IMR-90 (cell line): Measurements from ENCODE around the gene EIF4B. TPM values are rescaled to one million over a fixed set of nuclear protein-coding genes. Genes with fewer than 3 reads are reported as not detected.

Experiments
- ATAC-seq: fragments of 200-7000 bp; cut with Tn5 transposase; 2 replicates; pipeline ENCODE4 v1.9.1; 2020; ENCODE audit warnings: low read depth, mild to moderate bottlenecking, moderate library complexity
- BruUV-seq: library from RNA; stranded (reverse); fragments of 400-500 nt; replicated peaks from 2 replicates; lab custom pipeline; 2021; lab: Mats Ljungman, UMichigan
- CTCF ChIA-PET: fragments of 300-600 bp; formaldehyde crosslinking; extraction: SDS; loops from one replicate; lab custom pipeline; 2021; ENCODE audit warnings: antibody characterized with exemption; lab: Yijun Ruan, JAX
- POLR2A ChIA-PET: fragments of 300-600 bp; sonication (Branson Sonifier 250); formaldehyde crosslinking; loops from one replicate; lab custom pipeline; 2022; ENCODE audit warnings: antibody characterized with exemption; ENCODE audit not compliant: unreplicated experiment; lab: Charles Lee
- DNase-seq: peaks from one replicate; pipeline ENCODE4 v3.0.0; 2013
- H2AFZ ChIP-seq: replicated peaks from 2 replicates; pipeline ENCODE3; 2013; ENCODE audit warnings: low read length, mild to moderate bottlenecking; ENCODE audit not compliant: poor library complexity
- H2AK5ac ChIP-seq: 2 replicates; pipeline ENCODE4 v1.6.1; 2013; ENCODE audit warnings: low read depth, low read length, inconsistent platforms
- H2AK9ac ChIP-seq: replicated peaks from 2 replicates; pipeline ENCODE3; 2013; ENCODE audit warnings: mild to moderate bottlenecking, low read depth, low read length, moderate library complexity; ENCODE audit not compliant: poor library complexity
- H2BK120ac ChIP-seq: 2 replicates; pipeline ENCODE4 v1.6.1; 2013; ENCODE audit warnings: low read depth, low read length, inconsistent platforms
- H2BK15ac ChIP-seq: 3 replicates; pipeline ENCODE4 v1.6.1; 2013; ENCODE audit warnings: low read depth, low read length, inconsistent platforms
- H2BK20ac ChIP-seq: 2 replicates; pipeline ENCODE4 v1.6.1; 2013; ENCODE audit warnings: low read depth, mild to moderate bottlenecking, inconsistent platforms, low read length, moderate library complexity
- H2BK5ac ChIP-seq: 2 replicates; pipeline ENCODE4 v1.6.1; 2013; ENCODE audit warnings: mild to moderate bottlenecking, low read depth, low read length, inconsistent platforms; ENCODE audit not compliant: poor library complexity, severe bottlenecking
- H3K14ac ChIP-seq: replicated peaks from 2 replicates; pipeline ENCODE4 v1.6.1; 2013; ENCODE audit warnings: low read depth, low read length, inconsistent platforms
- H3K18ac ChIP-seq: 2 replicates; pipeline ENCODE4 v1.6.1; 2013; ENCODE audit warnings: low read depth, low read length, control low read depth
- H3K23ac ChIP-seq: 2 replicates; pipeline ENCODE4 v1.6.1; 2013; ENCODE audit warnings: low read depth, low read length, inconsistent platforms
- H3K27ac ChIP-seq: 2 replicates; pipeline ENCODE4 v1.5.1; 2013; ENCODE audit warnings: mild to moderate bottlenecking, control low read depth, low read length; ENCODE audit not compliant: insufficient read depth
- H3K27me3 ChIP-seq: 2 replicates; pipeline ENCODE4 v1.6.1; 2013; ENCODE audit warnings: low read length; ENCODE audit not compliant: control insufficient read depth, insufficient read depth
- H3K36me3 ChIP-seq: 2 replicates; pipeline ENCODE4 v1.6.1; 2013; ENCODE audit warnings: low read length, mixed read lengths; ENCODE audit not compliant: control insufficient read depth, insufficient read depth
- H3K4ac ChIP-seq: 2 replicates; pipeline ENCODE4 v1.6.1; 2013; ENCODE audit warnings: low read depth, low read length, inconsistent platforms
- H3K4me1 ChIP-seq: 2 replicates; pipeline ENCODE4 v1.6.1; 2013; ENCODE audit warnings: low read length, mixed read lengths; ENCODE audit not compliant: control insufficient read depth, insufficient read depth
- H3K4me2 ChIP-seq: 2 replicates; pipeline ENCODE4 v1.6.1; 2013; ENCODE audit warnings: low read depth, mild to moderate bottlenecking, control low read depth, low read length, moderate library complexity
- H3K4me3 ChIP-seq: 2 replicates; pipeline ENCODE4 v1.5.1; 2013; ENCODE audit warnings: low read depth, mild to moderate bottlenecking, control low read depth, low read length, moderate library complexity; ENCODE audit not compliant: insufficient read depth
- H3K56ac ChIP-seq: 2 replicates; pipeline ENCODE4 v1.6.1; 2013; ENCODE audit warnings: low read length, inconsistent platforms; ENCODE audit not compliant: insufficient read depth; ENCODE audit errors: extremely low read depth
- H3K79me1 ChIP-seq, 2 experiments: 2 replicates each; pipeline ENCODE4 v1.6.1; 2013; ENCODE audit warnings: low read length in 2 of 2, inconsistent platforms in 1 of 2, low read depth in 1 of 2
- H3K9ac ChIP-seq: 2 replicates; pipeline ENCODE4 v1.6.1; 2013; ENCODE audit warnings: low read depth, low read length, control low read depth
- H3K9me1 ChIP-seq: 2 replicates; pipeline ENCODE4 v1.6.1; 2013; ENCODE audit warnings: low read length, inconsistent platforms; ENCODE audit not compliant: insufficient read depth
- H3K9me3 ChIP-seq: 2 replicates; pipeline ENCODE4 v1.6.1; 2013; ENCODE audit warnings: low read length; ENCODE audit not compliant: control insufficient read depth, insufficient read depth
- H4K20me1 ChIP-seq: 2 replicates; pipeline ENCODE4 v1.6.1; 2013; ENCODE audit warnings: low read length, inconsistent platforms; ENCODE audit not compliant: insufficient read depth
- H4K5ac ChIP-seq: 2 replicates; pipeline ENCODE4 v1.6.1; 2013; ENCODE audit warnings: mild to moderate bottlenecking, low read depth, low read length, control low read depth
- H4K8ac ChIP-seq, 2 experiments: 2 replicates each; pipeline ENCODE4 v1.6.1; 2013; ENCODE audit warnings: low read depth in 2 of 2, low read length in 2 of 2, control low read depth in 1 of 2, inconsistent platforms in 1 of 2
- H4K91ac ChIP-seq: 2 replicates; pipeline ENCODE4 v1.6.1; 2013; ENCODE audit warnings: low read depth, low read length, inconsistent platforms; ENCODE audit not compliant: insufficient read depth
- FOS ChIP-seq: fragments of 150-350 bp; IDR thresholded peaks from 2 replicates; pipeline ENCODE4 v1.6.1; 2016; ENCODE audit warnings: low read depth, low read length
- WGBS, 2 experiments: methylation state at CpG; one replicate each; pipeline versions ENCODE4 v1.1.5 to v1.1.7; 2013; ENCODE audit warnings: missing lambda C conversion rate in 2 of 2; ENCODE audit not compliant: insufficient read length in 1 of 2; ENCODE audit errors: extremely low coverage in 2 of 2; 5-methylcytosine and 5-hydroxymethylcytosine counted together
- dilution Hi-C: fragments of 300-500 bp; cut with HindIII; formaldehyde crosslinking; loops from one replicate; pipeline ENCODE4 v1.14.3; 2018; ENCODE audit warnings: low sequenced_read_pairs; ENCODE audit not compliant: unreplicated experiment
- in situ Hi-C: fragments of 300-500 bp; cut with MboI; formaldehyde crosslinking; loops from 3 replicates; pipeline ENCODE4 v1.14.3; 2019; ENCODE audit warnings: low sequenced_read_pairs, inconsistent platforms, mixed read lengths
- intact Hi-C: fragments of 100-400 bp; cut with micrococcal nuclease; formaldehyde crosslinking; loops from 2 replicates; pipeline ENCODE4 v1.10.0; 2022
- polyA plus RNA-seq, 3 experiments: library from polyadenylated mRNA; depleted of rRNA; stranded (reverse); fragments of >200 nt; gene quantifications; 2 replicates each; pipeline ENCODE4 v1.2.3, GENCODE V29; 2012; ENCODE audit warnings: low replicate concordance in 1 of 3
- total RNA-seq: library from RNA; depleted of rRNA; stranded (reverse); fragments of >200 nt; gene quantifications from 2 replicates; pipeline ENCODE4 v1.2.3, GENCODE V29; 2012

Gene EIF4B
- total and polyA plus RNA-seq, 2 of the 4 experiments (the other 2 are of a cell fraction): 313 to 671 TPM

DNA sequence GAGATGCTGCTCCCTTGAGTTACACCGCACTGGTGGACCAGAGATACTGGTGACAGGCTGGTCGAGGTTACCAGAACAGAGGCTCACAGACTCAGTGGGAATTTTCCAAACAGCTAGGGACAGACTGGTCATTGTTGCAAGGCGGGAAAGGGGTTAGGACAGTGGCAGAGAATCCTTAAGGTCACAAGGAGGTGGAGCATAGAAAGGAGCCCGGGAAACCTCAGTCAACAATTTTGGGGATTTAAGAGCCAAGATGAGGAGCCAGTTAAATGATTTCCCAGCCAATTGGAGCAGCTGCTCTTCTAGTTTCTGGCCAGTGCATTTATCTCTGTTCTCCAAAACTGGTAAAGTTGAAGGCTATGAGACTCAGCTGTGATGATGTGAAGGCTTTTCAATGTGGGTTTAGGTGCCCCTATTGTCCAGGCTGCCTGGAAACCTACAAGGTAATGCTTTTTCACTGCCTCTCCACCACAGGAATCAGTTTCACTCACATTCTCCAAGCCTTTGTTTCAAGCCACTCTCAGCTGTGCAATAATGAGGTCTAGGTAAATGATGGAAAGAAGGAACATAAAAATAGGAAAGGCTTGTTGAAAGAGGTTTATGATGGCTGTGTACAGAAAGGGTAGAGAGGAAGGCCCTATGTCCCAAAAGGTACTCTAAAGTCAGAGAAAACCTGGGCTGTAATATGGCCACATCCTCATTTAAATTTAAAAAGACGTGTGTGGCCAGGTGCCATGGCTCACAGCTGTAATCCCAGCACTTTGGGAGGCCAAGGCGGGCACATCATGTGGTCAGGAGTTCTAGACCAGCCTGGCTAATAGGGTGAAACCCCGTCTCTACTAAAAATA lies 36.6 kb downstream of the EIF4B start:
- H3K9me3 ChIP-seq: no peaks in the 10 kb centered on the region
- 100% methylated on average over 1 of the region's 7 CpGs; no CpG with 5 or more reads in 1 of the 2 experiments for WGBS, 2 experiments
- H3K4ac ChIP-seq: no peak overlapping the region
- no peak overlapping the region; the same call in 1 of the 2 replicates for H3K23ac ChIP-seq
- H3K4me1 ChIP-seq: peaks cover 7% of the 10 kb centered on the region
- no peak overlapping the region for H3K4me3 ChIP-seq
- H2BK20ac ChIP-seq: no peak overlapping the region
- ChIA-PET CTCF (no interaction called here), POLR2A (no interaction called here)
- TF ChIP-seq FOS: no peak
- H3K9ac ChIP-seq: no peak overlapping the region
- peaks cover 10 to 51% of the 10 kb centered on the region in 2 experiments for H3K79me1 ChIP-seq
- H2AK9ac ChIP-seq: no peak overlapping the region
- H3K27ac ChIP-seq: no peak overlapping the region
- intact Hi-C loops: no loop called here
- dilution Hi-C loops: no loop called here
- H2BK120ac ChIP-seq: no peak overlapping the region
- no peak overlapping the region for H4K91ac ChIP-seq
- H3K18ac ChIP-seq: no peak overlapping the region
- ATAC-seq (no peak), DNase-seq (no peak)
- no peak overlapping the region for H3K4me2 ChIP-seq
- H2BK15ac ChIP-seq: no peak overlapping the region
- H3K56ac ChIP-seq: no peak overlapping the region
- H3K14ac ChIP-seq: no peak overlapping the region
- peaks cover 24% of the 10 kb centered on the region for H3K36me3 ChIP-seq
- H3K27me3 ChIP-seq: no peaks in the 10 kb centered on the region
- no peak overlapping the region for H2BK5ac ChIP-seq
- no TSS peak for BruUV-seq
- no peak overlapping the region for H2AK5ac ChIP-seq
- no peak overlapping the region for H2AFZ ChIP-seq
- H4K20me1 ChIP-seq: peaks cover 5% of the 10 kb centered on the region
- no peak overlapping the region for H4K8ac ChIP-seq
- in situ Hi-C loops: no loop called here
- H4K5ac ChIP-seq: no peak overlapping the region
- H3K9me1 ChIP-seq: peaks cover 16% of the 10 kb centered on the region
